HG03432 (cell line): ENCODE measurements around the gene FBXW10.
"Not testable (repeated sequence)": the region's sequence is repeated elsewhere in the genome, so short reads cannot be mapped to it uniquely, and the experiment has no call there.

Experiments
- ATAC-seq: cut with Tn5 transposase; IDR thresholded peaks from one replicate; pipeline ENCODE4 v1.9.1; 2021; ENCODE audit warnings: mild to moderate bottlenecking, moderate library complexity; ENCODE audit not compliant: unreplicated experiment

FBXW10 gene

GRCh38 chr17:18743699-18744421 is at the start of gene FBXW10:
TSS of gene FBXW10 (plus strand) at chr17:18744054. CDS start at chr17:18744245, 191 bp downstream.
- ATAC-seq, result not testable (repeated sequence)

- not testable (repeated sequence) for ATAC-seq
These were observed 48.7 kb upstream of the FBXW10 start for GRCh38 chr17:18695143-18695542.

- ATAC-seq, result not testable (repeated sequence)
These were observed 45.3 kb upstream of the FBXW10 start for GRCh38 chr17:18698473-18699103.

GRCh38 chr17:18705955-18706354 is 37.9 kb upstream of the FBXW10 start:
- not testable (repeated sequence) for ATAC-seq

GRCh38 chr17:18708215-18708614 is 35.6 kb upstream of the FBXW10 start:
- not testable (repeated sequence) for ATAC-seq

GRCh38 chr17:18712354-18712999 is 31.4 kb upstream of the FBXW10 start:
- ATAC-seq, result not testable (repeated sequence)

- not testable (repeated sequence) for ATAC-seq
These were observed 25.0 kb upstream of the FBXW10 start for GRCh38 chr17:18718643-18719427.

- ATAC-seq, result not testable (repeated sequence)
These were observed 24.3 kb upstream of the FBXW10 start for GRCh38 chr17:18719428-18720110.

GRCh38 chr17:18721775-18722547 is 21.9 kb upstream of the FBXW10 start:
- ATAC-seq, result not testable (repeated sequence)

- ATAC-seq, result not testable (repeated sequence)
These were observed 21.2 kb upstream of the FBXW10 start for GRCh38 chr17:18722612-18723011.

- ATAC-seq, result not testable (repeated sequence)
These were observed 20.3 kb upstream of the FBXW10 start for GRCh38 chr17:18723509-18723908.

GRCh38 chr17:18732438-18732837 is 11.4 kb upstream of the FBXW10 start:
- not testable (repeated sequence) for ATAC-seq

GRCh38 chr17:18733350-18733749 is 10.5 kb upstream of the FBXW10 start:
- ATAC-seq, result not testable (repeated sequence)

GRCh38 chr17:18739616-18740391 is 4.0 kb upstream of the FBXW10 start:
- ATAC-seq, result not testable (repeated sequence)

- ATAC-seq, result not testable (repeated sequence)
These were observed 2.6 kb upstream of the FBXW10 start for GRCh38 chr17:18741228-18741627.

- ATAC-seq, result not testable (repeated sequence)
These were observed 872 bp downstream of the FBXW10 start for GRCh38 chr17:18744726-18745125.

GRCh38 chr17:18746551-18746950 is 2.7 kb downstream of the FBXW10 start:
- ATAC-seq, result not testable (repeated sequence)

GRCh38 chr17:18747501-18747900 is 3.6 kb downstream of the FBXW10 start:
- not testable (repeated sequence) for ATAC-seq

- not testable (repeated sequence) for ATAC-seq
These were observed 6.4 kb downstream of the FBXW10 start for GRCh38 chr17:18750242-18750641.
